ENCODE results near the gene UBR3. TPM values are rescaled to one million over a fixed set of nuclear protein-coding genes. Genes with fewer than 3 reads are reported as not detected.

UBR3 gene
- total RNA-seq, 2 donors from 2014 or later = 42.7 to 54.1 TPM

GRCh38 chr2:170044751-170045478 is 217.7 kb downstream of the UBR3 start:
- Mint-ChIP-seq H3K27me3 (no peaks in the 10 kb centered on the region), H3K4me3 (no peak overlapping the region), H3K27ac (no peak overlapping the region), H3K36me3 (peaks cover 1% of the 10 kb centered on the region), H3K9me3 (no peaks in the 10 kb centered on the region), H3K4me1 (ENCODE audit: low read depth in 2 of 2) (no peaks in the 10 kb centered on the region)
- no peak for ATAC-seq
- DNase-seq (ENCODE audit: low spot score) = no peak

DNA sequence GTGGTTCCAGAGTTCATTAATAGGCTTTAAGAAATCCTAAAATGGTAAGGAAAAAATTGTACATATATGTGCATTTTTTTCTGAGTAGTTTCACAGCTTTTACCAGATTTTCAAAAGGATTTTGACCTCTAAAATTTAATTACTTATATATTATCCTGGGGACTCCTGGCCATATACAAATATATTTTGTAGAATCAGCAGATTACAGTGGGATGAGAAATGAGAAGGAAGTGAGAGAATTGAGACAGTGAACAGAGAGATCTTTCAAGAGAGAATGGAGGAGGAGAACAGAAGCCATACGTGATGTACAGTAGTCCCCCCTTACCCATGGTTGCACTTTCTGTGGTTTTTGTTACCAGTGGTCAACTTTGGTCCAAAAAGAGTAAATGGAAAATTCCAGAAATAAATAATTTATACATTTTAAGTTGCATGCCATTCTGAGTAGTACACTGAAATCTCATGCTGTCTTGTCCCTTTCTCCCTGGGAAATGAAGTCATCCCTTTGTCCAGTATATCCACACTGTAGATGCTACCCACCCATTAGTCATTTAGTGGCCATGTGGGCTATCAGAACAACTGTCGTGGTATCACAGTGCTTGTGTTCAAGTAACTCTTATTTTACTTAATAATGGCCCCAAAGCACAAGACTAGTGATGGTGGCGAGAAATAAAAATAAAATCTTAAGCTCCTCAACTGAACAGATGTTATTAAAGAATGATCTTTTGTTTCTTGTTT is 220.2 kb downstream of the UBR3 start:
- Mint-ChIP-seq H3K4me1 (ENCODE audit: low read depth in 2 of 2) (no peaks in the 10 kb centered on the region), H3K9me3 (no peaks in the 10 kb centered on the region), H3K36me3 (peaks cover 17% of the 10 kb centered on the region), H3K27me3 (no peaks in the 10 kb centered on the region), H3K27ac (no peak overlapping the region), H3K4me3 (no peak overlapping the region)
- ATAC-seq = no peak
- DNase-seq (ENCODE audit: low spot score) = no peak

DNA sequence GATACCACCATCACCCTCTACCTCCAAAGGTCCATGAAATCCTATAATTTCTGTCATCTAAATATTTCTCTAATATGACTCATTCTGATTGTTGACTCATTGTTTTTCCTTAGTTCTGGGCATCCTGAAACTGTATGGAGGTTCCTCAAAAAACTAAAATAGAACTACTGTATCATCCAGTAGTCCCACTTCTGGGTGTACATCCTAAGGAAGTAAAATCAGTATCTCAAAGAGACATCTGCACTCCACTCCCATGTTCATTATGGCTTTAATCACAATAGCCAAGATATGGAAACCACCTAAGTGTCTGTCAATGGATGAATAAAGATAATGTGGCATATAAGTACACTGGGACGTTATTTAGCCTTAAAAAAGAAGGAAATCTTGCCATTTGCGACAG is 224.9 kb downstream of the UBR3 start:
- no peaks in the 10 kb centered on the region for H3K27me3 Mint-ChIP-seq
- H3K36me3 Mint-ChIP-seq = peaks cover 19% of the 10 kb centered on the region
- no peaks in the 10 kb centered on the region for H3K9me3 Mint-ChIP-seq

GRCh38 chr2:170054997-170055396 is 227.7 kb downstream of the UBR3 start:
- Mint-ChIP-seq H3K36me3 (peaks cover 17% of the 10 kb centered on the region), H3K27ac (no peak overlapping the region), H3K9me3 (no peaks in the 10 kb centered on the region), H3K4me3 (no peak overlapping the region), H3K4me1 (ENCODE audit: low read depth in 2 of 2) (no peaks in the 10 kb centered on the region), H3K27me3 (no peaks in the 10 kb centered on the region)
- ATAC-seq (no peak), DNase-seq (ENCODE audit: low spot score) (no peak)

More for the DNA sequence above, 224.9 kb downstream of the UBR3 start:
- Mint-ChIP-seq H3K4me1 (ENCODE audit: low read depth in 2 of 2) (no peaks in the 10 kb centered on the region), H3K4me3 (no peak overlapping the region), H3K27ac (no peak overlapping the region)
- no peak for DNase-seq (ENCODE audit: low spot score)
- ATAC-seq = no peak

GRCh38 chr2:170056900-170057299 is 229.6 kb downstream of the UBR3 start:
- H3K9me3 Mint-ChIP-seq = no peaks in the 10 kb centered on the region
- H3K36me3 Mint-ChIP-seq = peaks cover 8% of the 10 kb centered on the region
- DNase-seq (ENCODE audit: low spot score) (no peak), ATAC-seq (no peak)
- H3K4me1 Mint-ChIP-seq (ENCODE audit: low read depth in 2 of 2) = no peaks in the 10 kb centered on the region
- H3K27ac Mint-ChIP-seq = no peak overlapping the region
- no peak overlapping the region for H3K4me3 Mint-ChIP-seq
- no peaks in the 10 kb centered on the region for H3K27me3 Mint-ChIP-seq

DNA sequence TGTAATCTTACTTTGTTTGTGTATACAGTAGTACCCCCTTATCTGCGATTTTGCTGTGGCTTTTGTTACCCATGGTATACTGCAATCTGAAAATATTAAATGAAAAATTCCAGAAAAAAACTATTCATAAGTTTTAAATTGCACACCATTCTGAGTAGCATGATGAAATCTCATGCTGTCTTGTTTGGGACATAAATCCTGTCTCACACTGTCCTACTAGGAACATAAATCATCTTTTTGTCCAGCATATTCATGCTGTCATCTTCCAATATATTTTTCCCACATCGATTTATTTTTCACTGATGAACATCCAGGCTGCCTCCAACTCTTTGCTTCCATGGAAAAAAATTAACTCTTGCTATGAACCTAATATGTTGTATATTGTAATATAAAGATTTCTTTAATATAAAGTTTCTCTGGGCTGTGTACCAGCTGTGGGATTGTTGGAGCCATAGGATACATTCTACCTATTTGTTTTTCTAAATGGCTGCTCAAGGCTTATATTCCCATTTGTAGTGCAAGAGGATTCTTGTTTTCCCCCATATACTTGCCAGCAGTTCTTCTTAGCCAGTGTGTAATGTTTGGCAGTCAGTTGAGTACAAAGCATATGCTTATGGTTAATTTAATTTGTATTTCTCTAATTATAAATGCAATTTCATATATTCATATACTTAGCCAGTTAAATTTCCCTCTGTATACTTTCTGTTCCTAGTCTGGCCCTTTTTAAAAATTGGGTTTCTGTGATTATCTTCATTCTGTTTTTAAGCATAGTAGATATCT is 236.4 kb downstream of the UBR3 start:
- ATAC-seq = no peak
- no peak for DNase-seq (ENCODE audit: low spot score)
- Mint-ChIP-seq H3K4me3 (no peak overlapping the region), H3K27ac (no peak overlapping the region), H3K9me3 (no peaks in the 10 kb centered on the region), H3K36me3 (peaks cover 18% of the 10 kb centered on the region), H3K4me1 (ENCODE audit: low read depth in 2 of 2) (no peaks in the 10 kb centered on the region), H3K27me3 (no peaks in the 10 kb centered on the region)

GRCh38 chr2:170070778-170071177 is 243.5 kb downstream of the UBR3 start:
- no peak overlapping the region for H3K4me3 Mint-ChIP-seq

DNA sequence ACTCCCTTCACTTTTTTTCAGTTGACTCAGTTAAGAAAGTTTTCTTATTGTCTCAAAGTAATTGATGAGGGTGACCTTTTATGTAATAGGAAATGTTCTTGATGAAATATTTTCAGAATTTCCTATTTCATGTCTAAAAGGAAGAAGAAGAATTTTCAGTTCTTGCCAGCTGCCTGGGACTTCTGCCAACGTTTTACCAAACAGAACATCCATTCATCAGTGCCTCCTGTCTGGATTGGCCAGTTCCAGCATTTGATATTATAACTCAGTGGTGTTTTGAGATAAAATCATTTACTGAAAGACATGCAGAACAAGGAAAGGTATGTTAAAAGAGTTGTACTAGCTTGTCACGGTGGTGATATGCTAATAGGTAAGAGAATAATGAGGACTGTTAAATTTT is 246.0 kb downstream of the UBR3 start:
- H3K36me3 Mint-ChIP-seq = peaks cover 27% of the 10 kb centered on the region
- DNase-seq (ENCODE audit: low spot score) = no peak
- H3K27ac Mint-ChIP-seq = no peak overlapping the region
- H3K27me3 Mint-ChIP-seq = no peaks in the 10 kb centered on the region
- no peak for ATAC-seq
- H3K9me3 Mint-ChIP-seq = no peaks in the 10 kb centered on the region
- no peak overlapping the region for H3K4me3 Mint-ChIP-seq
- peaks cover 0 to 6% of the 10 kb centered on the region in 2 donors for H3K4me1 Mint-ChIP-seq (ENCODE audit: low read depth in 2 of 2)

More at GRCh38 chr2:170070778-170071177, 243.5 kb downstream of the UBR3 start:
- H3K27ac Mint-ChIP-seq = no peak overlapping the region
- no peaks in the 10 kb centered on the region for H3K27me3 Mint-ChIP-seq
- no peaks in the 10 kb centered on the region for H3K9me3 Mint-ChIP-seq
- ATAC-seq (no peak), DNase-seq (ENCODE audit: low spot score) (no peak)
- no peaks in the 10 kb centered on the region for H3K4me1 Mint-ChIP-seq (ENCODE audit: low read depth in 2 of 2)
- peaks cover 32% of the 10 kb centered on the region for H3K36me3 Mint-ChIP-seq

DNA sequence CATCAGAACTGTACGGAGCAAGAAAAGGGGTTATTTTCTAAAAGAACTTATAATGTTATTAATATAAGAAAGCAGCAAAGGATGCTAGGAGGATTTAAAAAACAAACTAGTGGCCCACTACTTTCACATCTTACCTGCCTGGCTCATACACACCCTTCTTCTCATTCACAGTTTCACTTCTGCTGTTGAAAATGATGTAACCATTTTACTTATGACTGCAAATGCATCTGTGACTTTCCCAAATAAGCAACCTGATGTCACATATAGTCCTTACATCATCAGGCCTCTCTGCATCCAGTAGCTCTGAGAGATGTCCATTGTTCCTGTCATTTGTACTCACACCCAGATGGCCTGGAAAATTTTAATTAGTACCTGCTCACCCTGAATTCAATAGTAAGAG is 248.9 kb downstream of the UBR3 start:
- peaks cover 0 to 6% of the 10 kb centered on the region in 2 donors for H3K4me1 Mint-ChIP-seq (ENCODE audit: low read depth in 2 of 2)
- DNase-seq (ENCODE audit: low spot score) (no peak), ATAC-seq (no peak)
- H3K27ac Mint-ChIP-seq = no peak overlapping the region
- no peak overlapping the region for H3K4me3 Mint-ChIP-seq
- H3K27me3 Mint-ChIP-seq = no peaks in the 10 kb centered on the region
- no peaks in the 10 kb centered on the region for H3K9me3 Mint-ChIP-seq
- H3K36me3 Mint-ChIP-seq = peaks cover 6% of the 10 kb centered on the region

DNA sequence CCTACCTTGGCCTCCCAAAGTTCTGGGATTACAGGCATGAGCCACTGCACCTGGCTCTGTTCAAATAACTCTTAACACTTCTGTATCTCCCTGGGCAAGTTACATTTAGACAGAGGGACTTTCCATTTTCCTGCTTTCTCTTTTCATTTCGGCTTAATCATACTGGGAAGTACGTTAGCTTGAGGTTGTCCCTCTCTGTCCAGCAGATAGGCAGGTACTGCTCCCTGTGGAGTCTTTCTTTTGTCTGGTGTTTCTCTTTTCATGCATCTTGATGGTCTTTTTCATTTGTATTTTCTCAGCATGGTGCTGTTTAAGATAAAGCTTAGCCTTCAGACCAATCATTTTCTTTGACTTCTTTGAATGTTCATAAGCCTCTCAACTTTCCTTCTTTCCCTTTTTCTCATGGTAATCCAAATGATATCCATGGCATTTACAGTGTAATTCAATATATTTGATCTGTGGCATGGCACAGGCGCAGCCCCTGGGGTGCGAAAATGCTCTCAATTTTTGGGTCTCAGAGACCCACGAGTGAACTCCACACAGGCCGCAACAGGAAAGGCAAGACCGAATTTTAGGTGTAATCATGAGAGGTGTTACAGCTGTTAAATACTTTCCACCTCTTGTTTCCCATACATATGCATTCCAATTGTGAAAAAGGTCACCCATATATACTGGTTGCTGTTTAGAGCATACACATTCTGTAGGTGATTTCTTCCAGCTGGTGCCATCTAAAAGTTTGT is 250.7 kb downstream of the UBR3 start:
- ATAC-seq (no peak), DNase-seq (ENCODE audit: low spot score) (no peak)
- no peak overlapping the region for H3K4me3 Mint-ChIP-seq
- H3K4me1 Mint-ChIP-seq (ENCODE audit: low read depth in 2 of 2) = peaks cover 0 to 6% of the 10 kb centered on the region in 2 donors
- H3K36me3 Mint-ChIP-seq = peaks cover 4% of the 10 kb centered on the region
- no peaks in the 10 kb centered on the region for H3K9me3 Mint-ChIP-seq
- peak overlapping the region in 1 of 2 donors; percentile 5 for H3K27ac Mint-ChIP-seq
- H3K27me3 Mint-ChIP-seq = no peaks in the 10 kb centered on the region

GRCh38 chr2:170084820-170085491 is 257.7 kb downstream of the UBR3 start:
- ATAC-seq (no peak), DNase-seq (ENCODE audit: low spot score) (no peak)
- H3K4me3 Mint-ChIP-seq = no peak overlapping the region
- no peak overlapping the region for H3K27ac Mint-ChIP-seq
- no peaks in the 10 kb centered on the region for H3K36me3 Mint-ChIP-seq
- H3K27me3 Mint-ChIP-seq = no peaks in the 10 kb centered on the region
- H3K9me3 Mint-ChIP-seq = no peaks in the 10 kb centered on the region
- no peaks in the 10 kb centered on the region for H3K4me1 Mint-ChIP-seq (ENCODE audit: low read depth in 2 of 2)

- ATAC-seq (no peak), DNase-seq (ENCODE audit: low spot score) (no peak)
- Mint-ChIP-seq H3K36me3 (no peaks in the 10 kb centered on the region), H3K4me1 (ENCODE audit: low read depth in 2 of 2) (peaks cover 0 to 2% of the 10 kb centered on the region in 2 donors), H3K27me3 (no peaks in the 10 kb centered on the region), H3K4me3 (no peak overlapping the region), H3K9me3 (no peaks in the 10 kb centered on the region), H3K27ac (no peak overlapping the region)
Measured at GRCh38 chr2:170086117-170086688, 258.9 kb downstream of the UBR3 start.
